Measurements from ENCODE around the gene CRBN.

The CRBN gene

DNA sequence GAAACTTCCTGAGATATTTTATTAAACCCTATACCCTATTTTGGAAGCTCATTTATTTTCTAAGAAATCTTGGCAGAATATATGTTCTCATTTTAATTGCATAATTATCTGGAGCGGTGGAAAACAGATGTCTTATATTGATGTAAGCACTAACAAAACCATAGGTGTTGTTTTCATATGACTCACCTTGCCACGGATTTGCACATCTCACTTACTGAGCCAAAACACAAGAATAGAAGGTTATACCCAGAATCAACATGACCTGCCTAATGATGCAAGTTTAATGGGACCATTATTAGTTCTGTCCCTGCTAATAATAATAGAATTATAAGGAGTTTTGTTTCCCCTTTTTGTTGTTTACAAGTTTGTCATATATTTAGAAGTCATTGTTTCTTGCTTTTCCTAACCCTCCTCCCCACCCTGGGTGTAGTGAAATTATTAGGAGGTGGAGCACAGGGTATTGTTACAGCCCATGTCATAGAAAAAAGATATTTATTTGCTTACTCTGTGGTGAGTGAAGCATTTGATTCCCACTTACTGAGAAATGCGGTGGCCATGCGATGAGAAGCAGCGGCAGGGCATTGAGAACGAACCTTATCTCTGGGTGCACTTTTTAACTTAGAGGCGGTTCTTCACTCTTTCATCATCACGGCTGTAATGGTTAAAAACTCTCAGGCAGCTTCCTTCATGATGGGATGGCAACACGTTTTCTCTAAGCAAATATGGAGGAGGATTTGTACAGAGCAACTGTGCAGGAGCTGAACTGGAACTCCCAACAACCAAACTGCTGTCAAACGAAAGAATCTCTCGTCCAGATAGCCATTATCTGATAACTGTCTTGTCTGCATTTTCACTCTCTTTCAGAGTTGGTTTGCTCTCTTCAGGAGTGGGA, 69.8 kb downstream of the CRBN start:
- DNase-seq, result no peak

GRCh38 chr3:3107858-3108257, 71.6 kb downstream of the CRBN start:
- DNase-seq, result no peak

DNA sequence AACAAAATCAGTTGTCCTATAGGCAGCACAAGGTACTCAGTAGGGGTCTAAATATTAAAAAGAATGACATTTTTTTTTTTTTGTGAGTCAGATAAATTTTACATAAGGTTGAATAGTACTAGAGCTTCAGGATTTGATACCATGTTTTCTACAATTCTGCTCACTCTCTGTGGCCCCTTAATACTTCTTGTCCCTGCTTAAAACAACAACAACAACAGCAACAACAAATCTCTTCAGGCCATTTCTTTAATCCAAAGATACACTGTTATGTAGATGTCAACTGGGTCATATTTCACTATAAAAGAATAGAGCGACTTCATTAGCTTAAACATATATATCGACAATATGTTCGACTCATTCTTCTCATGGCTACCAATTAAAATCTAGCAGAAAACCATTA, 72.3 kb downstream of the CRBN start:
- DNase-seq, result no peak

DNA sequence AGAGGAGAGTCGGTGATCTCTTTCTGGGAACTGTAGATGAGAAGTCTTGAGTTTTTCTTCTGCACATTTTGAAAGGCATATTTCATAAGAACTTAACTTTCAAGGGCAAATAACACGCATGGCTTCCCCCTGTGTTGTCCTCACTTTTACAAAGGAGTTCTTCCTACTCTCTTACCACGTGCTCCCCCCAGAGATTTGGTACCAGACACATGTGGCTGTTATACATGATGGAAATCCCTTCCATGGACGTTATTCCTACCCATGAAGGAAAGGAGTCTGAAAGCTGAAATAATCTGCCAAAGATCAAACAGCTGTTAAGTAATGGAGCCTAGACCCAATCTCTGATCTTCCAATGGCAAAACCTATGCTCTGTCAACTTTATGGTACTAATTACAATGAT, 73.7 kb downstream of the CRBN start:
- no peak for DNase-seq

DNA sequence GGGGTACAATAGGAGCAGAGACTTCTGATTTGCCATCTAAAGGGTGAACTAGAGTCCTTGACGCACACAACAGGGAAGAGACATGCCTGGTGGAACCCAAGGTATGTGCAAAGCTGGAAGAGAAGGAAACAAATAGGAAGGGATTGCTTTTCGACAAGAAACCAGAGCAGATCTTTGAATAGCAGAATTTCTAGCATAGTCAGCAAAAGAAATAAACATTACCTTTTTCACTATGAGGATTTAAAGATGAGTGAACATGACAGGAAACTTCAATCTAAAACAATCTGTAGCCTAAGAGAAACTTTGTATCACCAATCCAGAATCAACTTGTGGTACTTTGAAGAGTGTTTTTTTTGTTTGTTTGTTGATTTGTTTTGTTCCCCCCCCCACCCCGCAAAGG, 74.2 kb downstream of the CRBN start:
- no peak for DNase-seq

- DNase-seq, result no peak
Measured at GRCh38 chr3:3102751-3103150, 76.7 kb downstream of the CRBN start.

- no peak for DNase-seq
Measured at GRCh38 chr3:3101660-3102458, 77.6 kb downstream of the CRBN start.

Data from MV-4-11 (cell line).